ENCODE data around the gene NKX2-1.

Gene NKX2-1

DNA sequence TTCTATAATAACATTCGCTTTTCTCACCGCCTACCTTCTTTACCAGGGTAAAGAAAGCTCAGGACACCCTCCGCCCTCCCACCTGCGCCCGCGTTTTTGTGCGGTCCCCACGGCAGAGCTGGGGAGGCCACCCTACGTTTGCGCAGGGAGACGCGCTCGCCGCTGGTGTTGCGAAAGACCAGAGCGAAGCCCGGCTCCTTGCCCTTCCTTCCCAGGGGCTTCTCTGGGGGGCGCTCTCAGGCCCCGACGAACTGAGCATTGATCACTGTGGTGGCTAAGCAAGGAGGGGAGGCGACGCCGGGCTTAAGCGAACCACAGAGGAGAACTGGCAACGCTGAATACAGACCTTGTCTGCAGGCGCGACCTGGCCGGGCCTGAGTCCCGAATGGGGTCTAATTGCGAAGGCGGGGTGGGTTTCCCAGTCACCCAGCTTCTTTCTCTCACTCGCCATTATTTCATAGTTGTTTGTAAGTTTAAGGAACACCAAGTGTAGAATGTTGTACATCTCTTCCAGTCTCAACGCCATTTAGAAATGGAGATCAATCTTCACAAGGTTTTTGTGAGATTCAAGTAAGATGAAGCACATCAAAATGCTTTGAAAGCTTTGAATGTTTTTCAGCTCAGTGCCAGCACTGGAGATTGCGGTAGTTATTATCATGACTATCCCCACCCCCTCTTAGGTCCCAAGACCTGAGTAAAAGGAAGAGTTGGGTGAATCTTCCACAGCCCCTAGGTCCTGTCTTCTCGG lies 1.7 kb upstream of the NKX2-1 start:
- Mint-ChIP-seq H3K27me3 (peaks cover 40% of the 10 kb centered on the region), H3K9me3 (ENCODE audit: low read depth) (no peaks in the 10 kb centered on the region), H3K4me3 (peak overlapping the region; percentile 51), H3K27ac (no peak overlapping the region), H3K36me3 (no peaks in the 10 kb centered on the region), H3K4me1 (ENCODE audit: low read depth) (peaks cover 19% of the 10 kb centered on the region)

DNA sequence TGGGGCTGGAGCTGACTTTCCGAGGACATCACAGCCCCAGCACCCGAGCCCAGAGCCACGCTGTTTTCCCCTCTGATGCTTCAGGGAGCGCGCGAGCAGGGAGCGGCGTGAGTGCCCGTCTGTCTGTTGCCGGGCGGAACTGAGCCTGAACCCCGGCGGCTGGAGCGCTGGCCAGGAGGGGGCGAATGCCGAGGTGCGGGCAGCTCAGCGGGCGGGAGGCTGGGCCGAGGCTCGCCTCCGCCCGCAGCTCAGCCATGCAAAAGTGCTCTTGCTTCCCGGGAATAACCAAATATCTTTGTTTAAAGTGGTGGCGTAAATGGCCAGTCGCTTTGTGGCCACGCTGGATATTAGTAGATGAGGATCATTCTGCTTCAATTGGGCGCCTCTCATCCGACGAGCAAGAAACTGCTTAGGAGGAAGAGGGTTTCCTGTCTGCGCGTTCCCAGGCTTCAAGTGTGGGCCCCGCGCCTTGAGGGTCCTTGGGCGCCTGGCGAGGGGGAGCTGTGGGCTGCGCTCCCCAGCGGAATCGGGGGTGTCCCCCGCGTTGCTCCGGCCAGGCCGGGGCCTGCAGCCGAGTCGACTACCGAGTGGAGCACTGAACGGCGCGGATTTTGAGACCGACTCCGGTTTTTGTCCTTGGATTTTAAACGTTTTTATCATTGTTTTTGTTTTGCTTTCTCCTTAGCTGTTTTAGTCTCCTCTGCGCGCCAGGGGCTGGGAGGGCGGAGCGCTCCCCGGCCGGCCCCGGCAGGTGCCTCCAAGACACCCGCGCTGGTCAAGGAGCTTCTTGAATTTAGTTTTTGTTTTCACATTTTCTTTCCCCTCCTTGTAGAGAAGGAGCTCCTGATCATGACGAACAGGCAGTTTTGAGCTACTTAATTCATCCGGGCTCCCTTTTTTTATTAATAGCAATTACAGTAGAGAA lies 831 bp upstream of the NKX2-1 start:
- Mint-ChIP-seq H3K27me3 (peaks cover 38% of the 10 kb centered on the region), H3K27ac (no peak overlapping the region), H3K36me3 (no peaks in the 10 kb centered on the region), H3K4me1 (ENCODE audit: low read depth) (peaks cover 19% of the 10 kb centered on the region), H3K9me3 (ENCODE audit: low read depth) (no peaks in the 10 kb centered on the region), H3K4me3 (peak overlapping the region; percentile 61)

GRCh38 chr14:36518586-36519430 lies 1.2 kb downstream of the NKX2-1 start:
- no peaks in the 10 kb centered on the region for H3K36me3 Mint-ChIP-seq
- no peak overlapping the region for H3K27ac Mint-ChIP-seq
- peaks cover 17% of the 10 kb centered on the region for H3K4me1 Mint-ChIP-seq (ENCODE audit: low read depth)
- H3K27me3 Mint-ChIP-seq: peaks cover 46% of the 10 kb centered on the region
- H3K4me3 Mint-ChIP-seq: peak overlapping the region; percentile 76
- H3K9me3 Mint-ChIP-seq (ENCODE audit: low read depth): no peaks in the 10 kb centered on the region

DNA sequence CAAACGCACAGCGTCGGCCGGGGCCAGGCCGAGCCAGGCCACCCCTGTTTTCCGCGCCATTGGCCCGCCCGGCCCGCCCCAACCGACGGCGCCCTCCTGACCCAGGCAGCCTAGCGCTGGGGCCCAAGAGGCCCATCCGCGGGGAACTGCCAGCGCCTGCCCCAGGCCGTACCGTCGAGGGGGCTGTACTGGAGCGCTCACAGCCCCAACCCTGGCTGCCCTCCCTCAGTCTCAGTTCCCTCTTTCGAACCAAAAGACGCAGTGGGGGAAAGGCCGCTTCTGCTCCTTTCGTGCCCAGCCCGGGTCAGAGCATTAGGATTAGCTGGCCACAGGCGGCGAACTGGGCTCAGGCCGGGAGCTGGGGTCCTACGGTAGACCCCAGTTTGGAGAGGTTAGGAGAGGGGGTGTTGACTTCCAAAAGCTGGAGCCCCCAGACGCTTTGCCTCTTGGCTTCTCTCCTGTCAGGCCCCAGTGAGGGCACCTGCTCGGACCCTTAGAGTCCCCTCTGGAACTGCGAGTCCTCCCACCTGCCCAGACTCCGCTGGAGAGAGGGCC lies 1.9 kb downstream of the NKX2-1 start:
- H3K27ac Mint-ChIP-seq: no peak overlapping the region
- H3K4me3 Mint-ChIP-seq: no peak overlapping the region
- peaks cover 17% of the 10 kb centered on the region for H3K4me1 Mint-ChIP-seq (ENCODE audit: low read depth)
- peaks cover 42% of the 10 kb centered on the region for H3K27me3 Mint-ChIP-seq
- no peaks in the 10 kb centered on the region for H3K9me3 Mint-ChIP-seq (ENCODE audit: low read depth)
- H3K36me3 Mint-ChIP-seq: no peaks in the 10 kb centered on the region

- no peak overlapping the region for H3K4me3 Mint-ChIP-seq
- peaks cover 17% of the 10 kb centered on the region for H3K4me1 Mint-ChIP-seq (ENCODE audit: low read depth)
- no peak overlapping the region for H3K27ac Mint-ChIP-seq
- H3K9me3 Mint-ChIP-seq (ENCODE audit: low read depth): no peaks in the 10 kb centered on the region
- peaks cover 39% of the 10 kb centered on the region for H3K27me3 Mint-ChIP-seq
- no peaks in the 10 kb centered on the region for H3K36me3 Mint-ChIP-seq
Measured at GRCh38 chr14:36517242-36518030, 2.6 kb downstream of the NKX2-1 start.

DNA sequence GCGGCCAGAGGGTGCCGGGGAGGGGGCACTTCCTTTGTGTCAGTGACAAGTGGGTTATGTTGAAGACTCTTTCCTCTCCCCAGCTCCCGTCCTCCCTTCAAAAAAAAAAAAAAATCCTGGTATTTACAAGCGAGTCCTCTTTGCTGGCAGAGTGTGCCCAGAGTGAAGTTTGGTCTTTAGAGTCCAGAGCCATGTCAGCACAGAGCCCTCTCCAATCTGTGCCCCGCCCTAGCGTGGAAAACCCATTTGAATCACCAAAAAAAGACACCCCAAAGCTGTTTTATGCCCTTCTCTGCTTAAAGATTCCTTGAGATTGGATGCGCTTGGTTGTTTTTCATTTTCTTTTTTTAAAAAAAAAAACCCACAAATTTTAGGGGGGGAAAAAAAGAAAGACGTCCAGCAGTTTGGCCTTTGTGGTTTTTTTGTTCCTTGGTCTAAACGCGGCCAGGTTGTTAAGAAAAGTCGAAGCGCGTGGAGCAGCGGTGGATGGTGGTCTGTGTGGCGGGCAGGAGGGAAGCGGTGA lies 3.3 kb downstream of the NKX2-1 start:
- Mint-ChIP-seq H3K4me1 (ENCODE audit: low read depth) (peaks cover 14% of the 10 kb centered on the region), H3K27ac (peak overlapping the region; percentile 46), H3K36me3 (no peaks in the 10 kb centered on the region), H3K4me3 (no peak overlapping the region), H3K9me3 (ENCODE audit: low read depth) (no peaks in the 10 kb centered on the region), H3K27me3 (peaks cover 40% of the 10 kb centered on the region)

DNA sequence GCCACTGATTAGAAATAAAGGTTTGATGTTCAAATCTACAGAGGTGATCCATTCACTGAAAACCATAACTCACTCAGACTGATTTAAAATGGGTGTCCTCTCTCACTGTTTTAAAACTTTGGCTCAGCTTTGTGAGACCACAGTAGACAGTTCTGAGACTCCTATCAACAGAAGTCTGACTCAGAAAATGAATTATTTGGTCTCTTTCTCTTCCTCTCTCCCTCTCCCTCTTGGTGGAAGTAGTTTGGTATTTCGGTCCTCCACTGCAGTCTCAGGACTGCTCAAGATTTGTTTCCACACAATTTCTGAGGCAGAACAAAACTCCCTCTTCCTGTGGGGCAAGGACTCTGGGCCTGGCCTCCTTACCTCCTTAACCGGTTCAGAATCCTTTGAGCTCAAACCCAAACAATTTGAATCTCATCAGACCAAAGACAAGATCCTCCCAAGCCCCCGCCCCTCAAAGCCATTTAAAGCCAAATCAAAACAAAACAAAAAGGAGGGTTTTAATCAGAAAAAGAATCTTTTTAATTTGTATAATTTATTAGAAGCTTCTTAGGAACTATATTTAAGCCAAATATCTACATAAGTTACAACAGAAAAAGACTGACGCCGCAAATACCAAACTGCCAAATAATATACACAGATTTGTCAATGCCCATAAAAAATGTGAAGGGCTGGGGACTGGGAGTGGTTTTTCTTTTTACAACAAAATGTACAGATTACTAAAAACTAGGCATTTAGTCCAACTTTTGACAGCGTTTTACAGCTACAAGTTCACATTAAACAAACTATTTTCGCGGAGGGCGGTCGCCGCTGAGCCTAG lies 3.9 kb downstream of the NKX2-1 start:
- H3K27me3 Mint-ChIP-seq: peaks cover 37% of the 10 kb centered on the region
- no peak overlapping the region for H3K4me3 Mint-ChIP-seq
- H3K4me1 Mint-ChIP-seq (ENCODE audit: low read depth): peaks cover 9% of the 10 kb centered on the region
- no peaks in the 10 kb centered on the region for H3K36me3 Mint-ChIP-seq
- H3K9me3 Mint-ChIP-seq (ENCODE audit: low read depth): no peaks in the 10 kb centered on the region
- no peak overlapping the region for H3K27ac Mint-ChIP-seq

DNA sequence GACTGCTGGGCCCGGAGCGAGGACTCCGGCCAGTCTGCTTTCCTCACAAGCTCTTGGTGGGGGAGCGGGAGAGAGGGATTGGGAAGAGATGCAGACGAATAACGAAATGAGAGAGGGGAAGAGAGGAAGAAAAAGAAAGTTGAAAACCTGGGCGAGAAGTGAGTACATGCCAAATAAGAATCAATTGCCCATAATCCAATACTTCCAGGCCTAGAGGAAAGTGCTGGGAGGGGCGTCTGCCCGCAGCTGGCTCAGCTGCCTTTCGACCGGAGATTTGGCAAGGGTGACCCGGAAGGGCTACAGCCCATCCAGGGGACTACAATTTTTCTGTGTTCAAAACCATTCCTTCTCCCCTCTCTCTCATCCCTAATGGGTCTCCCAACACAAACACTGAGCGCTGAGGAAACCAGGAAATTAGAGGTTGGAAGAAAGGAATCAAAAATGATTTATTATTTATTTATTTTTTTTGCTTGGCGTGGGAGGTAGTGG lies 4.9 kb downstream of the NKX2-1 start:
- Mint-ChIP-seq H3K4me3 (no peak overlapping the region), H3K4me1 (ENCODE audit: low read depth) (peaks cover 7% of the 10 kb centered on the region)

DNA sequence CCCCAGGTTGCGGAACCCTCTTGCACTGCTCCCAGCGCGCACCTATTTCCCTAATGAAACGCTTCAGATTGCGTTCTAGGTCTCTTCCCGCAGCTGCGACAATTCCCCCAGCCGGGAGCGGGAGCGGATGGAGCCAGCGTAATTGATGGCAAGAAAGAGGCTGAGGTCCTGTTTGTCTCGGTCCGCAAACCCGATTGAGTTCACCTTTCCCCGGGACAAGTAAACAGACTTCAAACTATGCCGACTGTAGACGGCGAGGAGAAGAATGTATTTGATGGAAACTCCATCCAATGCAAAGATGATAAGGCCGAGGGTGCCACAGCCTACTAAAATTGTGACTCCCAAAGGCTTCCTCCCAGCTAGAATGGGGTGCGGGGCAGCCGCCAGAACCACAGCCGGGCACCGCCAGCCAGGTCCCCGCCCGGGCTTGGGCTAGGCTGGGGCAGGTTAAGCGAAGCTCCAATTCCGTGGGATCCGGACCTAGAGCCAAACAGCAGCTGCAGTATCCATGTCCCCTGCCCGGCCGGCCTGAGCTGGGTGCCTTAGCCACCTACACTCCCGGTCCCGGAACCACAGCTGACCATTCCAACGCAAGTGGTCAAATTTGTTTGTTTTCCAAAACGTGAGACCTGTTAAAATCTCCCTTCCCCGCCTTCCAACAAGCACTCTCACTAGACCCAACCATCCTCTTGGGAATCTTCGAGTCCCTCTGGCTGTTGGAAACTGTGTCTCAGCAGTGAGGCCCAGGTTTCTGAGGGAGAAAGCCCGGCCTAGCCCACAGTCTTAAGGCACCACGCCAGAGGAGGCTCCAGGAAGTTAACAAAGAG lies 5.5 kb downstream of the NKX2-1 start:
- peaks cover 4% of the 10 kb centered on the region for H3K4me1 Mint-ChIP-seq (ENCODE audit: low read depth)
- peaks cover 49% of the 10 kb centered on the region for H3K27me3 Mint-ChIP-seq
- no peak overlapping the region for H3K27ac Mint-ChIP-seq
- H3K9me3 Mint-ChIP-seq (ENCODE audit: low read depth): no peaks in the 10 kb centered on the region
- no peaks in the 10 kb centered on the region for H3K36me3 Mint-ChIP-seq
- no peak overlapping the region for H3K4me3 Mint-ChIP-seq

More for the DNA sequence above, 4.9 kb downstream of the NKX2-1 start:
- peaks cover 44% of the 10 kb centered on the region for H3K27me3 Mint-ChIP-seq
- no peak overlapping the region for H3K27ac Mint-ChIP-seq
- no peaks in the 10 kb centered on the region for H3K9me3 Mint-ChIP-seq (ENCODE audit: low read depth)
- H3K36me3 Mint-ChIP-seq: no peaks in the 10 kb centered on the region

- Mint-ChIP-seq H3K27me3 (peaks cover 55% of the 10 kb centered on the region), H3K36me3 (no peaks in the 10 kb centered on the region), H3K4me3 (no peak overlapping the region), H3K9me3 (ENCODE audit: low read depth) (peaks cover 4% of the 10 kb centered on the region), H3K27ac (no peak overlapping the region), H3K4me1 (ENCODE audit: low read depth) (no peaks in the 10 kb centered on the region)
Measured at GRCh38 chr14:36513451-36514277, 6.4 kb downstream of the NKX2-1 start.

- Mint-ChIP-seq H3K27me3 (peaks cover 56% of the 10 kb centered on the region), H3K4me3 (no peak overlapping the region), H3K27ac (no peak overlapping the region), H3K36me3 (no peaks in the 10 kb centered on the region), H3K9me3 (ENCODE audit: low read depth) (peaks cover 4% of the 10 kb centered on the region), H3K4me1 (ENCODE audit: low read depth) (peaks cover under 1% of the 10 kb centered on the region)
Measured at GRCh38 chr14:36513012-36513420, 7.0 kb downstream of the NKX2-1 start.

DNA sequence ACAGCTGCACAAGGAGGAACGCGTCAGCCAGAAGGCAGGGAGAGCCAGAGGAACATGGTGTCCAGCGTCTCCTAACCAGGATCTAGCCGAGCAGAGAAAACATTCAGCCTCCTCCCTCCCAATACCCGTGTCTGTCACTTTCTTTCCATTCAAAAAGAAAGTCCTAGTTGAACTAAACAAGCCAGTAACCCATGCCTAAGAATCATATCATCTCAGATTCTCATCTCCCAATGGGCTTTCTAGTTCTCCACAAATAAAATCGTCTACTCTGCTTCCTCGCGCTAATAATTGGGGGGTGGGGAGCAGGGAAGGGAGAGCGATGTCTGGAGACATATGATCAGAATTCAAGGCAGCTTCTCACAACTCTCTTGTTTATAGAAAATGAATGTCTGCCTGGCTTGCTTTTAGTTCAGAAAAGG lies 7.4 kb downstream of the NKX2-1 start:
- H3K9me3 Mint-ChIP-seq (ENCODE audit: low read depth): peaks cover 4% of the 10 kb centered on the region
- no peak overlapping the region for H3K27ac Mint-ChIP-seq
- H3K36me3 Mint-ChIP-seq: peaks cover 2% of the 10 kb centered on the region
- no peak overlapping the region for H3K4me3 Mint-ChIP-seq
- peaks cover 5% of the 10 kb centered on the region for H3K4me1 Mint-ChIP-seq (ENCODE audit: low read depth)
- peaks cover 60% of the 10 kb centered on the region for H3K27me3 Mint-ChIP-seq

Measured in activated naive CD8-positive, alpha-beta T cell (primary cell).